H1 (cell line): ENCODE measurements around the gene IFT43. TPM values are rescaled to one million over a fixed set of nuclear protein-coding genes. Genes with fewer than 3 reads are reported as not detected.

ENCODE experiments used
- CTCF ChIA-PET: fragments of 300-600 bp; sonication (Branson Sonifier 250); formaldehyde crosslinking; loops from one replicate; lab custom pipeline; 2021; ENCODE audit not compliant: partially characterized antibody; lab: Charles Lee
- POLR2A ChIA-PET: fragments of 300-600 bp; sonication (Branson Sonifier 250); formaldehyde crosslinking; loops from one replicate; lab custom pipeline; 2021; ENCODE audit warnings: inconsistent platforms; ENCODE audit not compliant: partially characterized antibody; lab: Charles Lee
- DNase-seq, 2 experiments: peaks; one replicate each; pipeline versions ENCODE4 v3.0.0 to v3.0.0-alpha.2; 2010 to 2022; ENCODE audit warnings: low spot score in 2 of 2, low read depth in 1 of 2, mixed read lengths in 1 of 2
- FAIRE-seq: peaks from 2 replicates; lab custom pipeline; 2011; peaks lifted over from hg19 to GRCh38; lab: Jason Lieb, UNC
- H2AFZ ChIP-seq: 2 replicates; pipeline ENCODE4 v1.8.1; 2012; ENCODE audit warnings: low read length, inconsistent platforms
- H2AK5ac ChIP-seq: 2 replicates; pipeline ENCODE4 v1.6.1; 2013; ENCODE audit warnings: low read depth, low read length
- H2BK120ac ChIP-seq: replicated peaks from 2 replicates; pipeline ENCODE3; 2013; ENCODE audit warnings: low read depth, low read length, inconsistent platforms
- H2BK12ac ChIP-seq: 2 replicates; pipeline ENCODE4 v1.6.1; 2013; ENCODE audit warnings: low read depth, low read length
- H2BK15ac ChIP-seq: 2 replicates; pipeline ENCODE4 v1.6.1; 2013; ENCODE audit warnings: low read length
- H2BK20ac ChIP-seq: 2 replicates; pipeline ENCODE4 v1.6.1; 2013; ENCODE audit warnings: low read length
- H2BK5ac ChIP-seq: 2 replicates; pipeline ENCODE4 v1.6.1; 2013; ENCODE audit warnings: low read depth, low read length
- H3K14ac ChIP-seq: 2 replicates; pipeline ENCODE4 v1.6.1; 2013; ENCODE audit warnings: inconsistent platforms; ENCODE audit not compliant: insufficient read length
- H3K18ac ChIP-seq: 2 replicates; pipeline ENCODE4 v1.6.1; 2013; ENCODE audit warnings: low read length; ENCODE audit errors: extremely low read depth
- H3K23ac ChIP-seq: 2 replicates; pipeline ENCODE4 v1.6.1; 2013; ENCODE audit warnings: inconsistent platforms; ENCODE audit not compliant: insufficient read length
- H3K23me2 ChIP-seq: 2 replicates; pipeline ENCODE4 v1.6.1; 2013; ENCODE audit warnings: low read depth, low read length
- H3K27ac ChIP-seq: 2 replicates; pipeline ENCODE4 v1.6.1; 2011; ENCODE audit warnings: low read depth, low read length, inconsistent platforms
- H3K27me3 ChIP-seq, 4 experiments: replicated peaks in 1 of 4; 1 replicate in 1 of 4; 2 replicates in 3 of 4; pipeline versions ENCODE4 v1.6.1 to v1.8.1; 2011 to 2013; ENCODE audit warnings: low read length in 3 of 4, mild to moderate bottlenecking in 3 of 4, inconsistent platforms in 2 of 4, mixed read lengths in 2 of 4, moderate library complexity in 1 of 4; ENCODE audit not compliant: control insufficient read depth in 3 of 4, insufficient read depth in 3 of 4; ENCODE audit errors: extremely low read depth in 1 of 4
- H3K36me3 ChIP-seq, 4 experiments: 2 replicates each; pipeline versions ENCODE4 v1.6.1 to v1.8.1; 2011 to 2013; ENCODE audit warnings: mild to moderate bottlenecking in 4 of 4, low read length in 3 of 4, moderate library complexity in 2 of 4, control low read depth in 1 of 4, inconsistent platforms in 1 of 4; ENCODE audit not compliant: insufficient read depth in 4 of 4, control insufficient read depth in 2 of 4
- H3K4ac ChIP-seq: replicated peaks from 2 replicates; pipeline ENCODE3; 2013; ENCODE audit warnings: low read length, low read depth, mixed read lengths, inconsistent platforms; ENCODE audit not compliant: insufficient read length
- H3K4me1 ChIP-seq, 4 experiments: replicated peaks in 1 of 4; 1 replicate in 1 of 4; 2 replicates in 3 of 4; pipeline versions ENCODE4 v1.6.1 to v1.8.1; 2011 to 2013; ENCODE audit warnings: low read length in 3 of 4, inconsistent platforms in 2 of 4, mixed read lengths in 1 of 4; ENCODE audit not compliant: insufficient read depth in 4 of 4, control insufficient read depth in 3 of 4
- H3K4me2 ChIP-seq, 2 experiments: 2 replicates each; pipeline versions ENCODE4 v1.6.1 to v1.8.1; 2011 to 2013; ENCODE audit warnings: low read depth in 2 of 2, low read length in 2 of 2, control low read depth in 1 of 2, inconsistent platforms in 1 of 2, mild to moderate bottlenecking in 1 of 2; ENCODE audit not compliant: insufficient read depth in 1 of 2
- H3K4me3 ChIP-seq, 4 experiments: fragments of 200-600, 300-600 bp in 1 of 4; sonication (generic), shearing (Covaris generic), sonication (Bioruptor Twin) in 1 of 4; 2 replicates each; pipeline versions ENCODE4 v1.5.1 to v1.8.1; 2011 to 2016; ENCODE audit warnings: low read length in 4 of 4, low read depth in 3 of 4, control low read depth in 2 of 4, inconsistent platforms in 2 of 4, mild to moderate bottlenecking in 2 of 4, mixed read lengths in 1 of 4, moderate library complexity in 1 of 4; ENCODE audit not compliant: insufficient read depth in 2 of 4; ENCODE audit errors: extremely low read depth in 1 of 4
- H3K56ac ChIP-seq: replicated peaks from 2 replicates; pipeline ENCODE3; 2013; ENCODE audit warnings: low read depth, mild to moderate bottlenecking, mixed read lengths, low read length, inconsistent platforms; ENCODE audit not compliant: insufficient read length
- H3K79me1 ChIP-seq: 2 replicates; pipeline ENCODE4 v1.6.1; 2013; ENCODE audit warnings: low read depth, low read length, control low read depth
- H3K79me2 ChIP-seq, 2 experiments: 2 replicates each; pipeline versions ENCODE4 v1.6.1 to v1.8.1; 2012 to 2013; ENCODE audit warnings: low read length in 2 of 2, mild to moderate bottlenecking in 2 of 2, inconsistent platforms in 1 of 2; ENCODE audit not compliant: insufficient read depth in 2 of 2, control insufficient read depth in 1 of 2
- H3K9ac ChIP-seq, 4 experiments: replicated peaks in 1 of 4; 1 replicate in 1 of 4; 2 replicates in 3 of 4; pipeline versions ENCODE4 v1.6.1 to v1.8.1; 2011 to 2013; ENCODE audit warnings: low read depth in 3 of 4, low read length in 3 of 4, control low read depth in 2 of 4, mild to moderate bottlenecking in 2 of 4, moderate library complexity in 2 of 4, inconsistent platforms in 1 of 4; ENCODE audit errors: extremely low read depth in 1 of 4
- H3K9me3 ChIP-seq, 2 experiments: 2 replicates each; pipeline versions ENCODE4 v1.6.1 to v1.8.1; 2012 to 2013; ENCODE audit warnings: mild to moderate bottlenecking in 2 of 2, moderate library complexity in 2 of 2, control low read depth in 1 of 2, inconsistent platforms in 1 of 2, low read depth in 1 of 2, low read length in 1 of 2, mixed read lengths in 1 of 2; ENCODE audit not compliant: insufficient read depth in 2 of 2
- H4K20me1 ChIP-seq, 2 experiments: replicated peaks in 1 of 2; 2 replicates each; pipeline versions ENCODE3 to v1.8.1; 2011 to 2013; ENCODE audit warnings: inconsistent platforms in 2 of 2, low read length in 2 of 2, mild to moderate bottlenecking in 1 of 2; ENCODE audit not compliant: insufficient read depth in 2 of 2, control insufficient read depth in 1 of 2
- H4K5ac ChIP-seq: 2 replicates; pipeline ENCODE4 v1.6.1; 2013; ENCODE audit warnings: low read length, low read depth, mixed read lengths, inconsistent platforms; ENCODE audit not compliant: insufficient read length
- H4K8ac ChIP-seq: 2 replicates; pipeline ENCODE4 v1.8.0; 2013; ENCODE audit warnings: mild to moderate bottlenecking, moderate library complexity, low read length, inconsistent platforms; ENCODE audit not compliant: insufficient read depth; ENCODE audit errors: extremely low read depth
- H4K91ac ChIP-seq: replicated peaks from 2 replicates; pipeline ENCODE3; 2013; ENCODE audit warnings: low read length, mixed read lengths, inconsistent platforms; ENCODE audit not compliant: insufficient read length
- ASH2L ChIP-seq: fragments of 200-600, 300-600 bp; sonication (generic); IDR thresholded peaks from one replicate; pipeline ENCODE4 v1.7.1; 2017; ENCODE audit warnings: low read length
- EP300 ChIP-seq, 2 experiments: IDR thresholded peaks; 1 replicate in 1 of 2; 2 replicates in 1 of 2; pipeline ENCODE4 v1.6.1; 2011 to 2012; ENCODE audit warnings: low read depth in 2 of 2, low read length in 2 of 2, mild to moderate bottlenecking in 2 of 2, borderline replicate concordance in 1 of 2, inconsistent platforms in 1 of 2, moderate library complexity in 1 of 2
- JUND ChIP-seq: IDR thresholded peaks from 2 replicates; pipeline ENCODE4 v1.6.1; 2011; ENCODE audit warnings: mild to moderate bottlenecking, improper control_type of control experiment, low read length
- POLR2A ChIP-seq, 2 experiments: IDR thresholded peaks; 1 replicate in 1 of 2; 2 replicates in 1 of 2; pipeline ENCODE4 v1.6.1; 2011; ENCODE audit warnings: low read depth in 2 of 2, low read length in 2 of 2, mild to moderate bottlenecking in 2 of 2; ENCODE audit errors: control extremely low read depth in 1 of 2
- POLR2AphosphoS5 ChIP-seq: IDR thresholded peaks from 2 replicates; pipeline ENCODE4 v1.6.1; 2011; ENCODE audit warnings: low read depth, low read length
- ZNF274 ChIP-seq: IDR thresholded peaks from 2 replicates; pipeline ENCODE4 v1.7.0; 2012; ENCODE audit warnings: low read length, borderline replicate concordance; ENCODE audit errors: extremely low read depth
- WGBS, 2 experiments: shearing (Covaris generic) in 1 of 2; methylation state at CpG; one replicate each; pipeline versions ENCODE4 v1.1.6 to v1.1.7; 2013 to 2015; ENCODE audit warnings: low lambda C conversion rate in 2 of 2, mixed read lengths in 2 of 2, inconsistent platforms in 1 of 2, low coverage in 1 of 2, missing lambda C conversion rate in 1 of 2; ENCODE audit not compliant: insufficient replicate concordance in 2 of 2, insufficient coverage in 1 of 2, insufficient read length in 1 of 2; ENCODE audit errors: extremely low coverage in 1 of 2, missing lambda C conversion rate in 1 of 2; 5-methylcytosine and 5-hydroxymethylcytosine counted together
- polyA plus RNA-seq, 7 experiments: library from polyadenylated mRNA; depleted of rRNA in 3 of 7; stranded (reverse) in 5 of 7; unstranded in 2 of 7; fragments of >200 nt in 5 of 7; fragments of 200-250 nt in 2 of 7; gene quantifications; 1 replicate in 5 of 7; 2 replicates in 1 of 7; 4 replicates in 1 of 7; pipeline versions ENCODE4 v1.2.1 to v1.2.3, GENCODE V29; 2011 to 2013; ENCODE audit warnings: missing spikeins in 2 of 7, mixed read lengths in 2 of 7
- total RNA-seq: library from RNA; stranded (reverse); fragmentation: NEBNext Ultra II Directional; extraction: Animal tissue kit (Norgen Biotek cat#: 25700); gene quantifications from 2 replicates; pipeline ENCODE4 v1.2.1, GENCODE V29; 2021
- TF ChIP-seq, protein P1 (sequence below): IDR thresholded peaks from 2 replicates; pipeline ENCODE4 v1.6.1; 2012; ENCODE audit warnings: low read length, inconsistent platforms
- TF ChIP-seq, protein P2 (sequence below): IDR thresholded peaks from 2 replicates; pipeline ENCODE4 v1.6.1; 2012; ENCODE audit warnings: inconsistent platforms

The IFT43 gene
- total and polyA plus RNA-seq, 2 of the 8 experiments (the other 6 are each of a cell fraction or from before 2014, with no cell fraction given): 17.0 to 20.8 TPM

DNA sequence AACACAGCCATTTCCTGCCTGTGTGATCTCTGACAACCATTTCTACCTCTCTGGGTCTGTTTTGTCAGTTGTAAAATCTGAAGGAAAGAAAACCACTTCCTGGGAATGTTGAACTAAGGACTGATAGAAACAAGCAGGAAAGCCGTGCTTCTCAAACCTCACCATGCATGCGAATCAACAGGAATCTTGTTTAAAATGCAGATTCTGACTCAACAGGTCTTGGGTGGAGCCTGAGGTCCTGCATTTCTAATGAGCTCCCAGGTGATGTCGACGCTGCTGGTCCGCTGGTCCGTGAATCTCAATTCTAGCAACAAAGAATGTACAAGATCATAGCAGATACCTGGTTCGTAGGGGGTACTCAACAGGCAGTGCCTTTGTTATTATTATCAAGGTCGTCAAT lies 128.1 kb downstream of the IFT43 start:
- H2BK5ac ChIP-seq: peak overlapping the region; percentile 94; the same call in 1 of the 2 replicates
- H3K56ac ChIP-seq: no peak overlapping the region
- TF ChIP-seq POLR2AphosphoS5: no peak
- TF ChIP-seq ASH2L: peak; percentile 64
- TF ChIP-seq ZNF274: no peak
- no peak for TF ChIP-seq EP300 (IDR thresholded peaks at IDR 0.05; ENCODE audit: borderline replicate concordance in 1 of 2, low read depth in 2 of 2, low read length in 2 of 2)
- TF ChIP-seq JUND: no peak
- TF ChIP-seq POLR2A (IDR thresholded peaks at IDR 0.05; ENCODE audit: control extremely low read depth in 1 of 2, low read depth in 2 of 2, low read length in 2 of 2): peak in 1 of 2 experiments; percentile 13; a peak in 1 of 3 replicates
- TF ChIP-seq, protein P1, sequence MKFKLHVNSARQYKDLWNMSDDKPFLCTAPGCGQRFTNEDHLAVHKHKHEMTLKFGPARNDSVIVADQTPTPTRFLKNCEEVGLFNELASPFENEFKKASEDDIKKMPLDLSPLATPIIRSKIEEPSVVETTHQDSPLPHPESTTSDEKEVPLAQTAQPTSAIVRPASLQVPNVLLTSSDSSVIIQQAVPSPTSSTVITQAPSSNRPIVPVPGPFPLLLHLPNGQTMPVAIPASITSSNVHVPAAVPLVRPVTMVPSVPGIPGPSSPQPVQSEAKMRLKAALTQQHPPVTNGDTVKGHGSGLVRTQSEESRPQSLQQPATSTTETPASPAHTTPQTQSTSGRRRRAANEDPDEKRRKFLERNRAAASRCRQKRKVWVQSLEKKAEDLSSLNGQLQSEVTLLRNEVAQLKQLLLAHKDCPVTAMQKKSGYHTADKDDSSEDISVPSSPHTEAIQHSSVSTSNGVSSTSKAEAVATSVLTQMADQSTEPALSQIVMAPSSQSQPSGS: no peak
- TF ChIP-seq, protein P2, sequence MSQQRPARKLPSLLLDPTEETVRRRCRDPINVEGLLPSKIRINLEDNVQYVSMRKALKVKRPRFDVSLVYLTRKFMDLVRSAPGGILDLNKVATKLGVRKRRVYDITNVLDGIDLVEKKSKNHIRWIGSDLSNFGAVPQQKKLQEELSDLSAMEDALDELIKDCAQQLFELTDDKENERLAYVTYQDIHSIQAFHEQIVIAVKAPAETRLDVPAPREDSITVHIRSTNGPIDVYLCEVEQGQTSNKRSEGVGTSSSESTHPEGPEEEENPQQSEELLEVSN: no peak
- H3K9me3 ChIP-seq: no peaks in the 10 kb centered on the region
- H2AK5ac ChIP-seq: 0 out of 2 replicates have a peak overlapping the region, but pooled peaks have one; percentile 65
- FAIRE-seq (peak; percentile 88), DNase-seq (no peak)
- H3K18ac ChIP-seq: peak overlapping the region; percentile 63; the same call in 1 of the 2 replicates
- H2BK120ac ChIP-seq: peak overlapping the region; percentile 84
- peak overlapping the region; percentile 47 for H3K4ac ChIP-seq
- peak overlapping the region; percentile 28; the same call in 1 of the 2 replicates for H3K27ac ChIP-seq
- ChIA-PET POLR2A (interaction anchor here (1.2 to 2.4 kb wide), 3 partner anchors 17 to 25 kb away, joined by 4 to 9 read pairs (median 5); no protein-coding TSS in a partner anchor), CTCF (interaction anchor here (0.8 to 4.8 kb wide), 12 partner anchors 12 to 377 kb away, joined by 3 to 24 read pairs (median 4); no protein-coding TSS in a partner anchor)
- H3K4me2 ChIP-seq: peak overlapping the region; percentile 47 to 53
- peak overlapping the region; percentile 93; the same call in 1 of the 2 replicates for H2BK15ac ChIP-seq
- H4K5ac ChIP-seq: no peak overlapping the region
- peaks cover 21 to 39% (median 25%) of the 10 kb centered on the region in 4 experiments for H3K4me1 ChIP-seq
- H3K9ac ChIP-seq: peak overlapping the region in 1 of 4 experiments; percentile 37; a peak in 1 of 7 replicates
- H3K14ac ChIP-seq: no peak overlapping the region
- no peaks in the 10 kb centered on the region for H3K79me1 ChIP-seq
- peak overlapping the region; percentile 86; the same call in 1 of the 2 replicates for H2BK12ac ChIP-seq
- H3K23me2 ChIP-seq: peaks cover 2% of the 10 kb centered on the region; the same call in 1 of the 2 replicates
- H2AFZ ChIP-seq: 0 out of 2 replicates have a peak overlapping the region, but pooled peaks have one; percentile 19
- H3K23ac ChIP-seq: no peak overlapping the region
- no peak overlapping the region for H4K8ac ChIP-seq
- WGBS, 2 experiments: 13% methylated on average over 8 of the region's 8 CpGs; no CpG with 5 or more reads in 1 of the 2 experiments
- peaks cover 0 to 4% (median 3%) of the 10 kb centered on the region in 4 experiments; a peak in 2 of 7 replicates for H3K27me3 ChIP-seq
- H2BK20ac ChIP-seq: peak overlapping the region; percentile 82; the same call in 1 of the 2 replicates
- no peaks in the 10 kb centered on the region for H3K79me2 ChIP-seq
- H3K4me3 ChIP-seq: peak overlapping the region in 1 of 4 experiments; percentile 21; a peak in 2 of 8 replicates
- H4K91ac ChIP-seq: peak overlapping the region; percentile 48
- no peaks in the 10 kb centered on the region for H3K36me3 ChIP-seq
- no peaks in the 10 kb centered on the region for H4K20me1 ChIP-seq
